Spleen (tissue), 7 donors: ENCODE results near the gene FOS.

Experiments
- CTCF ChIP-seq, 11 experiments: fragments of 200-600 bp in 7 of 11; fragments of 450-650 bp in 4 of 11; sonication (generic) in 4 of 11; IDR thresholded peaks in 8 of 11; conservative IDR thresholded peaks in 3 of 11; 1 replicate in 7 of 11; 2 replicates in 4 of 11; pipeline versions ENCODE4 v1.4.0 to v1.8.0; 2016 to 2021; ENCODE audit warnings: antibody characterized with exemption in 11 of 11, inconsistent platforms in 4 of 11, mild to moderate bottlenecking in 1 of 11
- POLR2A ChIP-seq, 3 donors: fragments of 450-650 bp; IDR thresholded peaks; one replicate each; pipeline ENCODE4 v1.5.1; 2017; ENCODE audit warnings: antibody characterized with exemption in 3 of 3, mild to moderate bottlenecking in 1 of 3
- POLR2AphosphoS5 ChIP-seq, 3 donors: sonication (generic); formaldehyde crosslinking; IDR thresholded peaks; one replicate each; pipeline ENCODE4 v1.5.1; 2017; ENCODE audit warnings: antibody characterized with exemption in 3 of 3
- donor health status: DM: no; HTN: no; CAD: no; lungs with moderate emphysema.
- donor health status: DM: no; HTN: no; CAD: no.
- donor health status: DM: no; HTN: no; CAD: no.

- TF ChIP-seq POLR2A (IDR thresholded peaks at IDR 0.05) (no peak), CTCF (IDR thresholded peaks at IDR 0.05 in 8 of 11, conservative IDR thresholded peaks at IDR 0.05 in 3 of 11) (peak in 4 of 11 experiments; percentile 16 to 40 (median 27)), POLR2AphosphoS5 (IDR thresholded peaks at IDR 0.05) (peak in 1 of 3 donors; percentile 46)
Measured at GRCh38 chr14:75230140-75230792, 48.4 kb upstream of the FOS start.
